ENCODE data around the gene PLEKHG1. TPM values are rescaled to one million over a fixed set of nuclear protein-coding genes. Genes with fewer than 3 reads are reported as not detected.

Gene PLEKHG1
- total RNA-seq, 1 donor from 2014 or later = 10.7 TPM

DNA sequence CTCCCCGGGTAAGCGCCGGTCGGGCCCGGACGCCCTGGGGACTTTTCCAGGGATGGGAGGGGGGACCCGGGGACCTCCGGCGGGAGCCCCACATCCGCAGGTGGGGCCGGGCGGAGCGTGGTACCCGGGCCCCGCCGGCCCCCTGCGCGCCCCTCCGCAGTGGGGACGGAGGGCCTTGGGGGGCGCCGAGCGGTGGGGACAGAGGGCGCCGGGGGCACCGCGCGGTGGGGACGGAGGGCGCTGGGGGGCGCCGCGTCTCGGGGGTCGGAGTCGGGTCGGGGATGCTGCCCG is 270 bp downstream of the PLEKHG1 start:
- H3K27ac ChIP-seq = peak overlapping the region; percentile 71 to 79
- intact Hi-C loops (cut with DNase I) = loop anchor here (1.0 to 5.0 kb wide), 4 partner anchors 21 to 212 kb away; no protein-coding TSS in a partner anchor
- no peaks in the 10 kb centered on the region for H3K36me3 ChIP-seq
- no peak for TF ChIP-seq CTCF (IDR thresholded peaks at IDR 0.05)
- H3K4me3 ChIP-seq = peak overlapping the region; percentile 70 to 95
- DNase-seq (ENCODE audit: low spot score in 2 of 2) = no peak
- no peaks in the 10 kb centered on the region for H3K27me3 ChIP-seq
- no peaks in the 10 kb centered on the region for H3K4me1 ChIP-seq
- H3K9me3 ChIP-seq = no peaks in the 10 kb centered on the region

DNA sequence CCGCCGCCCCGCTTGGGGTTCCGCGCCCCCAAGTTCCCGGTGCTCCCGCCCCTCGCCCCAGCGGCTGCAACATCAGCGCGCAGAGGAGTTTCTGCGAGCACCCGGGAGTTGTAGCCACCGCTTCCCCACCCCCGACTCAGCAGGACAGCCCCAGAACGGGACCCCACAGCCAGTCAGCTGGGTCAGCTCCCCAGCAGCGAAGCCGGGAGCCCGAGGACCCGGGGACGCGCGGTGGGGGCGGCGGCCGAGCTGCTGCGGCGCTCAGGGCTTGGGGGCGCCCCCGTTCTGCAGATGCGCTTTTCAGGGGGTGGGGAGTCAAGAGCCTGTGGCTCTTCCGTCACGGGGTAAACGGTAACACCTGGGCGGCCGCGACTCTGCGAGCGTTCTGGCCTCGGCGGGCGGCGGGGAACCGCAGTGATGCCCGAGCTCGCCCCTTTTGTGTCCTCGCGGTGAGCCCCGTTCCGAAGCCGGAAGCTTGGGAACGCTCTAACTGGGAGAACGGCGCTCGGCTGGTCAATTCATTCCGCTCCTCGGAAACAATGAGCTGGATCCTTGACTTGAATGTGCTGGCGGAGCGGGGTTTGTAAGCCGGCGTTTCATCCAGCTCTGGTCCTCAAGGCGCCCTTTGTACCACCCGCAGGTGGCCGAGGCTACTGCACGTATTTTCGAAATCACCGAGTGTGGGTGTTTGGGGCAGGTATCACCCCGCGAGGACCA is 774 bp downstream of the PLEKHG1 start:
- peak; percentile 39 to 88 for DNase-seq (ENCODE audit: low spot score in 2 of 2)
- peak; percentile 39 to 62 (median 52) for TF ChIP-seq CTCF (IDR thresholded peaks at IDR 0.05)
- H3K27ac ChIP-seq = peak overlapping the region; percentile 71 to 79

DNA sequence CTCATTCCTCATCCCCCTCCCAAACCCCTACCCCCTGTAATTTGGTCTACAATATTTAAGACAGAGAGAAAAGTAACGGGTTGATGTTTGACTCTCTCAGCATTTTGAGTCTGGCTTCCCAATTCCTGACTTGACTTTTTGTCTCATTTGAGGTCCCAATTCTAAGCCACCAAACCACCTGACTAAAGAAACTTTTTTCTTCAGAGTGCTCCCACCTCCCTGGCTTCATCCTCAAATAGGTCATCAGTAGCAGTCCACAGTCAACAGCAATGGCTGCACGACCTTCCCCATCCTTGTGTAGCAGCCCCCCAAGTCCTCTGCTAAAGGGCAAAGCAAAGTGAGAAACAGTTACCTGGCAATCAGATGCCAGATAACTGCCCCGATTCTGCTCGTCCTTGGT is 1.8 kb downstream of the PLEKHG1 start:
- TF ChIP-seq CTCF (IDR thresholded peaks at IDR 0.05) = no peak
- intact Hi-C loops (cut with DNase I) = loop anchor here (2.0 to 5.0 kb wide), 3 partner anchors 41 to 211 kb away; no protein-coding TSS in a partner anchor
- Histone ChIP-seq H3K27me3 (no peaks in the 10 kb centered on the region), H3K4me1 (peaks cover 0 to 3% of the 10 kb centered on the region in 2 donors), H3K27ac (no peak overlapping the region), H3K9me3 (no peaks in the 10 kb centered on the region), H3K4me3 (peak overlapping the region in 1 of 2 donors; percentile 70), H3K36me3 (no peaks in the 10 kb centered on the region)
- no peak for DNase-seq (ENCODE audit: low spot score in 2 of 2)

More for the DNA sequence above, 774 bp downstream of the PLEKHG1 start:
- H3K9me3 ChIP-seq = no peaks in the 10 kb centered on the region
- peak overlapping the region; percentile 70 to 95 for H3K4me3 ChIP-seq
- no peaks in the 10 kb centered on the region for H3K27me3 ChIP-seq
- intact Hi-C loops (cut with DNase I) = loop anchor here (1.0 to 5.0 kb wide), 4 partner anchors 21 to 212 kb away; no protein-coding TSS in a partner anchor
- H3K36me3 ChIP-seq = no peaks in the 10 kb centered on the region
- no peaks in the 10 kb centered on the region for H3K4me1 ChIP-seq

GRCh38 chr6:150603176-150603575 is 3.5 kb downstream of the PLEKHG1 start:
- H3K4me1 ChIP-seq = peaks cover 5 to 9% of the 10 kb centered on the region in 2 donors
- no peak overlapping the region for H3K27ac ChIP-seq
- intact Hi-C loops (cut with DNase I) = loop anchor here (5.0 kb wide), 2 partner anchors 39 to 209 kb away; no protein-coding TSS in a partner anchor
- H3K4me3 ChIP-seq = no peak overlapping the region
- DNase-seq (ENCODE audit: low spot score in 2 of 2) = no peak
- H3K36me3 ChIP-seq = no peaks in the 10 kb centered on the region
- H3K27me3 ChIP-seq = no peaks in the 10 kb centered on the region
- TF ChIP-seq CTCF (IDR thresholded peaks at IDR 0.05) = no peak
- H3K9me3 ChIP-seq = no peaks in the 10 kb centered on the region

- no peak for DNase-seq (ENCODE audit: low spot score in 2 of 2)
- intact Hi-C loops (cut with DNase I) = loop anchor here (5.0 kb wide), 2 partner anchors 38 to 208 kb away; no protein-coding TSS in a partner anchor
- TF ChIP-seq CTCF (IDR thresholded peaks at IDR 0.05) = no peak
Observed at GRCh38 chr6:150604467-150604866, 4.8 kb downstream of the PLEKHG1 start.

More at GRCh38 chr6:150604467-150604866, 4.8 kb downstream of the PLEKHG1 start:
- Histone ChIP-seq H3K4me3 (no peak overlapping the region), H3K9me3 (no peaks in the 10 kb centered on the region), H3K36me3 (no peaks in the 10 kb centered on the region), H3K27me3 (no peaks in the 10 kb centered on the region), H3K4me1 (peaks cover 5 to 9% of the 10 kb centered on the region in 2 donors), H3K27ac (no peak overlapping the region)
